HCT116 (cell line): ENCODE results near the gene NEDD4L.

Source experiments
- EZH2phosphoT487 ChIP-seq: fragments of 200-600 bp; IDR thresholded peaks from 2 replicates; pipeline ENCODE4 v1.6.1; 2018; ENCODE audit warnings: antibody characterized with exemption, borderline replicate concordance
- POLR2A ChIP-seq: IDR thresholded peaks from 2 replicates; pipeline ENCODE4 v1.7.0; 2011; ENCODE audit warnings: borderline replicate concordance; ENCODE audit not compliant: insufficient read depth, insufficient read length; ENCODE audit errors: extremely low read depth
- POLR2AphosphoS5 ChIP-seq: IDR thresholded peaks from 2 replicates; pipeline ENCODE4 v1.6.1; 2011; ENCODE audit warnings: mild to moderate bottlenecking, low read depth, low read length, moderate library complexity
- RAD21 ChIP-seq: IDR thresholded peaks from 2 replicates; pipeline ENCODE4 v1.6.1; 2012; ENCODE audit warnings: low read depth, mild to moderate bottlenecking
- SP1 ChIP-seq: IDR thresholded peaks from 2 replicates; pipeline ENCODE4 v1.6.1; 2012; ENCODE audit warnings: low read depth
- TCF7L2 ChIP-seq: IDR thresholded peaks from 2 replicates; pipeline ENCODE4 v1.7.0; 2011; ENCODE audit warnings: borderline replicate concordance, inconsistent platforms; ENCODE audit not compliant: insufficient read depth, insufficient read length; ENCODE audit errors: extremely low read depth
- YY1 ChIP-seq: IDR thresholded peaks from 2 replicates; pipeline ENCODE4 v1.6.1; 2011; ENCODE audit warnings: low read length, low read depth, moderate library complexity, mild to moderate bottlenecking; ENCODE audit not compliant: insufficient replicate concordance; ENCODE audit errors: extremely low read depth
- TF ChIP-seq, protein P1 (sequence below): IDR thresholded peaks from 2 replicates; pipeline ENCODE4 v1.6.1; 2012
- TF ChIP-seq, protein P2 (sequence below), 3 experiments: fragments of 200-600 bp in 1 of 3; sonication (generic) in 1 of 3; IDR thresholded peaks in 2 of 3; conservative IDR thresholded peaks in 1 of 3; 2 replicates each; pipeline ENCODE4 v1.5.1; 2012 to 2017; ENCODE audit warnings: low read depth in 2 of 3, low read length in 2 of 3, antibody characterized with exemption in 1 of 3, borderline replicate concordance in 1 of 3, control low read depth in 1 of 3, mild to moderate bottlenecking in 1 of 3, mixed read lengths in 1 of 3, mixed run types in 1 of 3, moderate library complexity in 1 of 3; ENCODE audit not compliant: insufficient read depth in 1 of 3
- TF ChIP-seq, protein P3 (sequence below): IDR thresholded peaks from 2 replicates; pipeline ENCODE4 v1.6.1; 2012; ENCODE audit warnings: low read depth

DNA sequence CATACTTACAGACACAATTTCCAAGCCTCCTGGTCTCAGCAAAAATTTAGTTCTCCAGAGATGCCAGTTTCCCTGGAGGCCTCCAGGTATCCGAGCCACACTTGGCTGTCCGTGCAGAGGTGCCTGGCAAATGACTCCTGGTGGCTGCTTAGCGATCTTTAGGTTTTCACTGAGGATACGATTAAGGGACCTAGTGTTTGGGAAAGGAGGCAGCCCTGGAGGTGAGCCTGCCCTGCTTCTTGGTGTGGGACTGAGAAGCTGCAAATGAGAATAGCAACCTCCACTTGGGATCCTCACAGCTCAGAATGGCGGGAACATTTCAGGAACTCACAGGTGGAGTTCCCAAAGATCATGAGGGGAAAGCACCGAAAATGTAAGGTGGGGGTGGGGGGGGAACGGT is 367.3 kb downstream of the NEDD4L start:
- TF ChIP-seq, protein P1, sequence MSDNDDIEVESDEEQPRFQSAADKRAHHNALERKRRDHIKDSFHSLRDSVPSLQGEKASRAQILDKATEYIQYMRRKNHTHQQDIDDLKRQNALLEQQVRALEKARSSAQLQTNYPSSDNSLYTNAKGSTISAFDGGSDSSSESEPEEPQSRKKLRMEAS, result no peak
- TF ChIP-seq, protein P2, sequence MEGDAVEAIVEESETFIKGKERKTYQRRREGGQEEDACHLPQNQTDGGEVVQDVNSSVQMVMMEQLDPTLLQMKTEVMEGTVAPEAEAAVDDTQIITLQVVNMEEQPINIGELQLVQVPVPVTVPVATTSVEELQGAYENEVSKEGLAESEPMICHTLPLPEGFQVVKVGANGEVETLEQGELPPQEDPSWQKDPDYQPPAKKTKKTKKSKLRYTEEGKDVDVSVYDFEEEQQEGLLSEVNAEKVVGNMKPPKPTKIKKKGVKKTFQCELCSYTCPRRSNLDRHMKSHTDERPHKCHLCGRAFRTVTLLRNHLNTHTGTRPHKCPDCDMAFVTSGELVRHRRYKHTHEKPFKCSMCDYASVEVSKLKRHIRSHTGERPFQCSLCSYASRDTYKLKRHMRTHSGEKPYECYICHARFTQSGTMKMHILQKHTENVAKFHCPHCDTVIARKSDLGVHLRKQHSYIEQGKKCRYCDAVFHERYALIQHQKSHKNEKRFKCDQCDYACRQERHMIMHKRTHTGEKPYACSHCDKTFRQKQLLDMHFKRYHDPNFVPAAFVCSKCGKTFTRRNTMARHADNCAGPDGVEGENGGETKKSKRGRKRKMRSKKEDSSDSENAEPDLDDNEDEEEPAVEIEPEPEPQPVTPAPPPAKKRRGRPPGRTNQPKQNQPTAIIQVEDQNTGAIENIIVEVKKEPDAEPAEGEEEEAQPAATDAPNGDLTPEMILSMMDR (IDR thresholded peaks at IDR 0.05 in 2 of 3, conservative IDR thresholded peaks at IDR 0.05 in 1 of 3; ENCODE audit: borderline replicate concordance in 1 of 3, insufficient read depth in 1 of 3, low read depth in 2 of 3, low read length in 2 of 3), result no peak
- TF ChIP-seq POLR2A, result no peak
- no peak for TF ChIP-seq YY1
- TF ChIP-seq POLR2AphosphoS5, result no peak
- no peak for TF ChIP-seq TCF7L2
- TF ChIP-seq, protein P3, sequence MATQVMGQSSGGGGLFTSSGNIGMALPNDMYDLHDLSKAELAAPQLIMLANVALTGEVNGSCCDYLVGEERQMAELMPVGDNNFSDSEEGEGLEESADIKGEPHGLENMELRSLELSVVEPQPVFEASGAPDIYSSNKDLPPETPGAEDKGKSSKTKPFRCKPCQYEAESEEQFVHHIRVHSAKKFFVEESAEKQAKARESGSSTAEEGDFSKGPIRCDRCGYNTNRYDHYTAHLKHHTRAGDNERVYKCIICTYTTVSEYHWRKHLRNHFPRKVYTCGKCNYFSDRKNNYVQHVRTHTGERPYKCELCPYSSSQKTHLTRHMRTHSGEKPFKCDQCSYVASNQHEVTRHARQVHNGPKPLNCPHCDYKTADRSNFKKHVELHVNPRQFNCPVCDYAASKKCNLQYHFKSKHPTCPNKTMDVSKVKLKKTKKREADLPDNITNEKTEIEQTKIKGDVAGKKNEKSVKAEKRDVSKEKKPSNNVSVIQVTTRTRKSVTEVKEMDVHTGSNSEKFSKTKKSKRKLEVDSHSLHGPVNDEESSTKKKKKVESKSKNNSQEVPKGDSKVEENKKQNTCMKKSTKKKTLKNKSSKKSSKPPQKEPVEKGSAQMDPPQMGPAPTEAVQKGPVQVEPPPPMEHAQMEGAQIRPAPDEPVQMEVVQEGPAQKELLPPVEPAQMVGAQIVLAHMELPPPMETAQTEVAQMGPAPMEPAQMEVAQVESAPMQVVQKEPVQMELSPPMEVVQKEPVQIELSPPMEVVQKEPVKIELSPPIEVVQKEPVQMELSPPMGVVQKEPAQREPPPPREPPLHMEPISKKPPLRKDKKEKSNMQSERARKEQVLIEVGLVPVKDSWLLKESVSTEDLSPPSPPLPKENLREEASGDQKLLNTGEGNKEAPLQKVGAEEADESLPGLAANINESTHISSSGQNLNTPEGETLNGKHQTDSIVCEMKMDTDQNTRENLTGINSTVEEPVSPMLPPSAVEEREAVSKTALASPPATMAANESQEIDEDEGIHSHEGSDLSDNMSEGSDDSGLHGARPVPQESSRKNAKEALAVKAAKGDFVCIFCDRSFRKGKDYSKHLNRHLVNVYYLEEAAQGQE, result no peak
- no peak for TF ChIP-seq SP1
- no peak for TF ChIP-seq RAD21
- no peak for TF ChIP-seq EZH2phosphoT487
